ENCODE results near the gene THRB.

Gene THRB

DNA sequence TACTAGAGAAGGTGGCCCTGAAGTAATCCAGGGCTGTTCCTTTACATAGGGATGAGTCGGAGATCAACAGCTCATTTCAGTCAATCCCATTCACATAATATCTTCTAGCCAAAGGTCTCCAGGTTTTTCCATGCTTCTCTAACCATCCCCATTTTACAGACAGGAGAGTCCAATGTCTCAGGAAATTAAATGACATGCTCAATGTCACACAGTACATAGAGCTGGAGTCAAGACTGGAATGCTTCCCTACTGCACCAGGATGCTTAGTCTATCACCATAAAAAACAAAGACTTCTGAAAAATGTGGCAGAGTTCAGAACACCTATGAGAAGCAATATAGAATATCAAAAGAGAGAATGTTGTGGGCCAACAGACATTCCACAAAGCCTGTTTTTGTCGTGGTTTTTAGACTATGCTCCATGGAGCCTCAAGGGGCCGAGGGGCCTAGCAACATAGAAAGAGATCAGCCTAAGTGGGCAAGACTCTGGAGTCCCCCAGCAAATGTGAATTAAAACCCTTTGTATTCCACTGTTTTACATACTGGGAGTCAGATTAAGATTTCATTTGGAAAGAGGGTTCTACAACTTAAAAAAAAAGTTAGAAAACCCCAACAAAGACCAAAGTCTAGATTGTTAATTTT, 122.0 kb downstream of the THRB start:
- no peak for DNase-seq

- DNase-seq = no peak
These were observed 124.1 kb downstream of the THRB start for GRCh38 chr3:24370352-24371090.

GRCh38 chr3:24368605-24369004, 126.0 kb downstream of the THRB start:
- no peak for DNase-seq

DNA sequence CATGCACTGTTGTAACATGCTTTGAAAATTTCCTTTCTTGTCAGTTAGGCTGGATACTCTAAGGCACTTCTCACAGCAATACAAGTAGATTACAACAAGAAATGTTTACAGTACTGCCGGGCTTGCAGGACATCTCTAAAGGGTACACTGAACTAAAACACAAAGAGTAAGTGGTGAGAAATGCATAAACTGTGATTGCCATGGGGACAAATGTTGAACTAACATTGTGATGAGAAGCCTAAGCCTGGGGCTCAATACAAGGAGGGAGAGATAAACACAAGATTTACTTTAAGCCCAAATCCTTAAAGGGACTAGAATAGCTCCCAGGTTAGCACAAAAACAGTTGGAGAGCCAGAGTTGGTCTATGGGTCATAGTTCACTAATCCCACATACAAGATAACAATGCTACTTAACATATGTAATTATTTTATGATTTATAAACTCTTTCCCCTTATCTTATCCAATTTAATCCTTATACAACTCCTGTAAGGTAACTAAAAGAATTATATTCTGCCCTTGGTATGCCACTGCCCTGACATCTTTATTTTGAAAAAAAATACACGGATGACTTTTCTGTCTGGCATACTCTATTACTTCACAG, 126.9 kb downstream of the THRB start:
- no peak for DNase-seq

DNA sequence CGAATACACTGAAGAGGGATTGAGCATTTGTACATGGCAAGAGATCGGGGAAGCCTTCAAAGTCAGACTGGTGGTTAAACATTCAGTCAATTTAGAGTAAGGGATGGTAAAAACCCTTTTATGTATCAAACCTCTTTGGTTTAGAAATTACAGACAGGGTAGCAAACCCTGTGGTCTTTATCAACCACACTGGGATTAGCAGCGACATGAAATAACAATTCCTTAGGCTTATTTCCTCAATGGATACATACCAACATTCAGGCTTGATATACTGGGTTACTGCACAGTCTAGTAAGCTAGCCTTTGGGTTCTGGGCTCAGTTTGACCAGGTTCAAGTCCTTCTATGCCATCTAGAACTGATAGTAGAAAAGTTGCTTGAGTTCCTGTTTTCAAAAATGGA, 127.4 kb downstream of the THRB start:
- no peak for DNase-seq

- DNase-seq = no peak
These were observed 129.5 kb downstream of the THRB start for GRCh38 chr3:24365168-24365567.

DNA sequence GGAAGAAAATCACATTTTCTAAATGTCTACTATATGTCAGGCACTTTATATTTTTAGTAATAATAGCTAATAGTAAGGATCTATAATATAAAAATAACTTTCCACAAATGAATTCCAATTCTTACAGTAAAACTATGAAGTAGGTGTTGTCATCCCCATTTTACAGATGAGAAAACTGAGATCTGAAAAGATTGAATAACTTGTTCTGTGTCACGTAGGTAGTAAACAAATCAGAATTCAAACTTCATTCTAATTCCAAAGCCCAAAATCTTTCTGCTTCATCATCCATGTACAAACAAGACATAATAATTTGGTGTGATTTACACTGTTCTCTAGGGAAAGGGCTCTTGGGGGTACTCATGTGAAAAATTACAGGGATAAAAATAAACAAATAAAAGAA, 130.3 kb downstream of the THRB start:
- no peak for DNase-seq

- DNase-seq = no peak
These were observed 131.4 kb downstream of the THRB start for GRCh38 chr3:24363242-24363641.

DNA sequence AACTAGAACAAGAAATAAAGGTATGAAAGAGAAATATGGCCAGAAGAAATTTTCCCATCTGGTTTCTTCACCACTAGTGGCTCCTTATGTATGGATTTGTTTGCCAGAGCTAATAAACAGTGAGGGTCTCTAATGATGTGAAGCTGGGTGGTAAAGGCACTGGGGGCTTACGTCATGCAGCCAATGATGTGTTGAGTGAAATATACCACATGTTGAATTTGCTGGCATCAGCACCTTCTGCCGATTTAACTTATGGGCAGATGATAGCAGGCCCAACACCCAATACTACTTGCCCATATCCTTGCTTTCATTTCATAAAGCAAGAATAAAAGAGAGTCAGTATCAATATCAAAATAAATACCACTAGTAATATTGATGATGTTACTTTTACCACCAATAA, 133.0 kb downstream of the THRB start:
- no peak for DNase-seq

DNA sequence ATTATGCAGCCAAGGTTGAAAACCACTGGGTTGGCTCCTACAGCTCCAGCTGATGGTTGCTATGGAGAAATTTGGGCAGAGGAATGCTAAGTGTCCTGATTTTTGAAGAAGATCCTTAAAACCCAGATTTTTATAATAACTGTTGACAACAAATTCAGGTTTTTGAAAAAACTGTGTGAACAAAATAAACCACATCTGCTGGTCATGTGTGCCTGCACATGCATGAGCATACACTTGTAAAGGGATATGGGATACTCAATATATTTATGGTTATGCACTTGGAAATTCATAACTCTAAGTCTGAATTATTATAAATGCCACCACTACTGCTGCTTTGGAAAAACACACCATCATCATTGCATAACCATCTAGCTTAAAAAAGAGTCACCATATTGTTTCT, 133.7 kb downstream of the THRB start:
- DNase-seq = no peak

- DNase-seq = no peak
These were observed 134.8 kb downstream of the THRB start for GRCh38 chr3:24359645-24360462.

- DNase-seq = no peak
These were observed 135.5 kb downstream of the THRB start for GRCh38 chr3:24359102-24359501.

GRCh38 chr3:24357635-24358034, 137.0 kb downstream of the THRB start:
- DNase-seq = no peak

DNA sequence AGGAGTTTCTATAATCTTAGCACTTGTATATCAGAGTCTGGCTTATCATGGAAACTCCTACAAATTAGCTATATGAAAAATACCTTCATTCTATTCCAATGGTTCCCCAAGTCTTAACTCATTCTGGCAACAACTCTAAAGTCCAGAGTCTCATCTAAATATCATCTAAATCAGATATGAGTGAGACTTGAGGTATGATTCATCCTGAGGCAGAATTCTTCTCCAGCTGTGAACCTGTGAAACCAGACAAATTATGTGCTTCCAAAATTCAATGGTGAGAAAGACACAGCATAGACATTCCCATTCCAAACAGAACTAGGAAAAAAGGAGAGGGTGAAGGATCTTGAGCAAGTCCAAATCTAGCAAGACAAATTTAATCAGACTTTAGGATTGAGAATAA, 138.8 kb downstream of the THRB start:
- DNase-seq = no peak

DNA sequence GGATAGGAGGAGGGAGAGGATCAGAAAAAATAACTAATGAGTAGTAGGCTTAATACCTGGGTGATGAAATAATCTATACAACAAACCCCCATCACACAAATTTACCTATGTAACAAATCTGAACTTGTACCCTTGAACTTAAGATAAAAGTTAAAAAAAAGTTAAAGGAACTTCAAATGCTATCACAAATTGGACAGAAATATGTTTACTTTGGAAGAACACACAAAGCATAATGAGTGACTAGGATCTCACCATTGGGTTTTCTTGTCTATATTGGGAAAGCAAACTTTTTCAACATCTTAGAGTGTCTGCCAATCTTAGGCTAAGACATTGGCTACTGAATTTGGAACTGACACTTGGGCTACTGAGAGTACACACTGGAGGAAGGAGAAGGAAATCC, 140.4 kb downstream of the THRB start:
- no peak for DNase-seq

DNA sequence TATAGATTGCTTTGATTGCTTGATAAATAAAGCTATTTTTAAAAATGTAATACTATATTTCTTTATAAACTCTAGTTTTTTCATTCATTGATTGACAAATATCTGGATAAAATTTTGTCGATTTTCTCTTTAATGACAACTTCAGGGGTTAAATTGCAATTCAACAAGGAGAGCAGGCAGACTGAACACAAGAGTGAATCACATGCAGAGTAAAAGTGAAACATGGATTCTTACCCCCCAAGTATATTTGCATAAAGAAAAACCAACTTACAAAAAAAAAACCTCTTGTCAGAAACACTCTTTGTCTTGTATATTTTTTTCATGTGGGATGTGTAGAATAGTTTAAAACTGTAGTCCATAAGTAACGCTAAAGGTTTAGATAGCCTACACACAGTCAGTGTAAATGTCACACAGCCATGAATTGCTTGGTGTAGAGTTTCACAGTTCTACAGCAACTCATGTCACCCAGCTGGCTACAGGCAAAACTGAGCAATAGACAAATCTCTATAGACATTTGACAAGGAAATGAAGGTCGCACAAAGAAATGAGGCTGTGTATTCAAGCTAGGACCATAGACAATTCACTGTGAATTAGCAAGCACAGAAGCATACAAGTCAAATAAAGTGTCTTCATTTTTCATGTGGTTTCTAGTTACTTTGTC, 141.6 kb downstream of the THRB start:
- no peak for DNase-seq

DNA sequence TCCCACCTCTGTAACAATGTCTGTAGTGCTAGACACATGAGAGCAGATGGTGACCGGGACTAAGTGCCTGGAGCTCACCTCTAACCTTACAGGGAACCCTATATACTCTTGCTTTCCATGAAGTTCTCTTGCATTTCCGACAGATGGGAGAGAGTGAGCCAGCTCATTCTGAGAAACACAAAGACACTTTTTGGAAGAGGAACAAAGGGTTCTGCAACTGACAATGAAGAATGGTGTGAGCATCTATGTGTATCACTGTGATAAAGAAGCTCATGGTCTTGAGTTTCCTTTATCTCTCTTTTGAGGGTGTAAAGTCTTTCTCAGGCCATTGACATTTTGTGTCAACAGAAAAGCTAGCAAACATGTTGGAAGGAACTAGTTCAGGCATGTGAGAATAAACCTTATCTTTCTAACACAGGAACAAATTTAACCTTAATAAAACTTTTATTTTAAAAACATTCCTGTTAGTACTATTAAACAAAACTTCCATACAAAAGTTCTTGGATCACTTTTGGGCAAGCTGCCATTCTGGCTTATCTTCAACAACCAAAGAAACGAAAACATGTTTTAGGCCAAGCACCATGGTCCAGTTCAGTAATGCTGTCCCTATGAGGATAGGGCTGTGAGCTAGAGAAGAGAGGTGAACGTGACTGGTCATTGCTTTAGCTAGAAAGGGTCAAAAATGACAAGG, 142.7 kb downstream of the THRB start:
- DNase-seq = no peak

GRCh38 chr3:24349367-24350019, 145.2 kb downstream of the THRB start:
- DNase-seq = no peak

DNA sequence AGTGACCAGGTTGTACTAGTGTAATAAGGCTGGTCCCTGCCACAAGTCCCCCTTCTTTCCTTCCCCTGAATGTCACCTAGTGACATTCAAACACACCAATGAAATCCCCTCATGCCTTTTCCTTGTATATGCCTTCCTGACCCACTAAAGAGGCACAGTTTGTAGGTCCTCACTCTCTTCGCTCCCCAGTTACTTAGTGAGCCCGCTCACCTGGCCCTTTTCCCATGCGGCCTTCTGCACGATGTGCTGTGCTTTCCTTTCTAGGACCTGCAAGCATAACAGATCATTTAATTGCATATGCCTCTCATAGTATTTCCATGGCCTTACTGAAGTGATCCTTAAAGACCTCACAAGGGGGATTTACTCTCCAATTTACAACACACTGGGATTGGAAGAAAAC, 146.3 kb downstream of the THRB start:
- DNase-seq = no peak

GRCh38 chr3:24344784-24345439, 149.7 kb downstream of the THRB start:
- no peak for DNase-seq

GRCh38 chr3:24343084-24343783, 151.4 kb downstream of the THRB start:
- no peak for DNase-seq

Data from activated CD4-positive, CD25-positive, alpha-beta regulatory T cell treated with anti-CD3 and anti-CD28 coated beads, Interleukin-2, amount 50 U/mL, for 72 hours (primary cell).